ENCODE results near the gene ARL6.

ARL6 gene

GRCh38 chr3:97804471-97804870, 39.9 kb downstream of the ARL6 start:
- no peak for TF ChIP-seq CTCF (IDR thresholded peaks at IDR 0.05; ENCODE audit: low read depth, low read length)
- no peak for DNase-seq (ENCODE audit: extremely low read depth, low read depth)

DNA sequence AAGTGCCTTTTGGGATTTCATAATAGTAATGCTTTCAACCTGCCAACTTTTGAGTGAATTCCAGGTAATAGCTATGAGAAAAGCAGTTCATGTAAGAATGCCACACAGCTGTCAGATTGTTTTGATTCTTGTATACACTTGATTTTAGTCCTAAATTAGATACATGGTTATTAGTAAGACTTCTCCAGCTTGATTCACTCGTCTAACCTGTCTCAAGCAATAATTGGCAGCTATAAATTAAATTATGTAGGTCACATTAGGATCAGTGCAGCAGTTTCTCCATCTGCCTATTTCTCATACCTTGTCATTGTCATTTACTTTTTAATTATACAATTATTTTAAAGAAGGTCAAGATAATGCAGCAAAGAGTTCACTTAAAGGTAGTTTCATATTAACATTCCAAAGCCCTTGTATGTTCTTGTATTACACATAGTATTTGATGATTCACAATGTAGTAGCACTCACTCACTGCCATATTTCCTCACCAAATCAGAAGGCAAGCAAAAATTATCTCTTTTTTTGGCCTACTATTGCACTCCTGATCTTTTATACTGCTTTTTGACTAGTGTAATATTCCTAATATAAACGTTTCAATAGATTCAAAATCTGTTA, 46.3 kb downstream of the ARL6 start:
- no peak for TF ChIP-seq CTCF (IDR thresholded peaks at IDR 0.05; ENCODE audit: low read depth, low read length)
- no peak for DNase-seq (ENCODE audit: extremely low read depth, low read depth)

- TF ChIP-seq CTCF (IDR thresholded peaks at IDR 0.05; ENCODE audit: low read depth, low read length): no peak
- DNase-seq (ENCODE audit: extremely low read depth, low read depth): no peak
Measured at GRCh38 chr3:97815149-97815917, 50.8 kb downstream of the ARL6 start.

DNA sequence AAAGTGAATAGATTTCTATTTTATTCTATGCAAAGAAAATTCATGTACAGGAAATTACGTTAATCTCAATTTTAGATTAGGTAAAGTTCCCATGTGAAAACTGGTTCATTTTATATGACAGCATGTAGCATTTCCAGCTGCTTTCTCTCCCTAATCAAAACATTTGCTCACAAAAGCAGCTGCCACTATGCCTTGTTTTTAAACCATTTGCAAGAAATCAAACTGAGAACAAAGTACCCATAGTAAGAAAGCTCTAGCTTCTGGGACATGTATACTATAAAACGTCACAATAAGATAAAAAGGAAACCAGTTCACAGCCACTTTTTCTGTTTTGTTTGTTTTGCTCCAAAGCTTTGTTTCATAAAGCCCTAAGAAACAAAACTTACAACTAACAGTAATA, 52.3 kb downstream of the ARL6 start:
- TF ChIP-seq CTCF (IDR thresholded peaks at IDR 0.05; ENCODE audit: low read depth, low read length): no peak
- DNase-seq (ENCODE audit: extremely low read depth, low read depth): no peak

DNA sequence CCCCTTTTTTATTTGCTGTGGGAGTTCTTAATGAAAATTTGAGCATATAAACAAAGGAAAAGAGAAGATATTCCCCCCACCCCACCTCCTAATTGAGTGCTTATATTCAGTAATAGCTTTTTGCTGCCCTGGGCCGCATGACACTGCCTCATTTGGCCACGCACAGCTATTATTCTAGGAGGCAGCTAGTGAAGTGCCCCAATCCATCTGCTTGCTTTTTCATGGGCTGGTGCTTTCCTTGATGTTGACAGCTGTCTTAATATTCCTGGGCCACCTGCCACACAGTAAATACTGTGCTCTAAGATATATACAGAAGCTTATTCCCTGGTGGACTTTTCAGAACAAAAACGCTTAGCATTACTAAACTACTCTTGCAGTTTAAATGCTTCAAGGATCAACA, 53.4 kb downstream of the ARL6 start:
- DNase-seq (ENCODE audit: extremely low read depth, low read depth): no peak
- no peak for TF ChIP-seq CTCF (IDR thresholded peaks at IDR 0.05; ENCODE audit: low read depth, low read length)

DNA sequence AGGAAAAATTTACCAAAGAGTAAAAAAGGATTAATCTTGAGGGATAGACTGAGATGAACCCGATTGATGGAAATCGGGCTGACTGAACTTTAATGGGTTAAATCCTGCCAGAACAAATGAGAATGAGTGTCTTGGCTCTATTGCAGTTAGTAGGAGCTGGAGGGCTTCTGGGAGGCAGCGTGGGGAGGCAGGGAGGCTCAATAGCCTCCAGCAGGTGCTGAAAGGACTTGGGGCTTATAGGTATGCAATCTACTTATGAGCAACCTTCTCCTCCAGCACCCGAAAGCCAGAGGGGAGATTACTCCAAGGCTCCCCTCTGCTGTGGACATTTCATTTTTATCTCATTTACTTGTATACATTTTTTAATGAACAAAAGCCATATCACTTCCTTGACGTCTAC, 56.2 kb downstream of the ARL6 start:
- no peak for TF ChIP-seq CTCF (IDR thresholded peaks at IDR 0.05; ENCODE audit: low read depth, low read length)

DNA sequence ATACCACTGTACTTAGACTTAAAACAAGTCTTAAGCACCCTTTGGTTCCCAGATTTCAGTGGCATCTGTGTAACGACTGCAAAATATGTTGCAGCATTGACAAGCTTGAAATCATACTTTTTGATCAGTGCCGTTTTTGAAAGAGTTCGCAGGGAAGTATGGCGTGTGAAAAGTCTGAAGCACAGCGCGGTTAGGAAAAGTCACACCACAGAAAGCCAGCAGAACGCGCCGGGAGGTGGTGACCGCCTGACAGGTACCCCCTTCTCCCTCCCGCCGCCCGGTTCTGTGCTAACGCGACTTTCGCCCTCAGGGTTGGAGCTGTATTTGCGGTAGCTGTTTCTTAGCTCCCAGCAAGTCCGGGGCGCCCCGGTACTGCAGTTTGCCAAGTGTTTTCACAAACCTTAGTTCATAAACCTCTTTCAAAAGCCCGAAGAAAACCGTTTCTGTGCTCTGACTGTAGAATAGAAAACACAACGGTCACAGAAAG, 56.8 kb downstream of the ARL6 start:
- DNase-seq (ENCODE audit: extremely low read depth, low read depth): no peak
- TF ChIP-seq CTCF (IDR thresholded peaks at IDR 0.05; ENCODE audit: low read depth, low read length): no peak

More for the DNA sequence above, 56.2 kb downstream of the ARL6 start:
- DNase-seq (ENCODE audit: extremely low read depth, low read depth): no peak
